Frontal cortex (tissue), 4 donors: ENCODE data around the gene OLFM1. TPM values are rescaled to one million over a fixed set of nuclear protein-coding genes. Genes with fewer than 3 reads are reported as not detected.

Experiments used
- DNase-seq, 2 donors: peaks; one replicate each; pipeline ENCODE4 v3.0.0; 2012; ENCODE audit warnings: low spot score in 2 of 2
- FAIRE-seq: peaks from 2 replicates; lab custom pipeline; 2012; peaks lifted over from hg19 to GRCh38; lab: Jason Lieb, UNC
- total RNA-seq: library from RNA; depleted of rRNA; stranded (reverse); fragments of >200 nt; gene quantifications from one replicate; pipeline ENCODE4 v1.2.3, GENCODE V29; 2014
- donor health status: control.
- donor health status: control.
- donor health status: control.

The OLFM1 gene
- total RNA-seq, 1 donor from 2014 or later, result 69.7 TPM

GRCh38 chr9:135075234-135076142 lies 12.0 kb upstream of the OLFM1 start:
- no peak for FAIRE-seq

GRCh38 chr9:135076143-135076875 lies 11.2 kb upstream of the OLFM1 start:
- FAIRE-seq (no peak), DNase-seq (no peak)

More at GRCh38 chr9:135075234-135076142, 12.0 kb upstream of the OLFM1 start:
- peak; percentile 72 to 84 for DNase-seq

DNA sequence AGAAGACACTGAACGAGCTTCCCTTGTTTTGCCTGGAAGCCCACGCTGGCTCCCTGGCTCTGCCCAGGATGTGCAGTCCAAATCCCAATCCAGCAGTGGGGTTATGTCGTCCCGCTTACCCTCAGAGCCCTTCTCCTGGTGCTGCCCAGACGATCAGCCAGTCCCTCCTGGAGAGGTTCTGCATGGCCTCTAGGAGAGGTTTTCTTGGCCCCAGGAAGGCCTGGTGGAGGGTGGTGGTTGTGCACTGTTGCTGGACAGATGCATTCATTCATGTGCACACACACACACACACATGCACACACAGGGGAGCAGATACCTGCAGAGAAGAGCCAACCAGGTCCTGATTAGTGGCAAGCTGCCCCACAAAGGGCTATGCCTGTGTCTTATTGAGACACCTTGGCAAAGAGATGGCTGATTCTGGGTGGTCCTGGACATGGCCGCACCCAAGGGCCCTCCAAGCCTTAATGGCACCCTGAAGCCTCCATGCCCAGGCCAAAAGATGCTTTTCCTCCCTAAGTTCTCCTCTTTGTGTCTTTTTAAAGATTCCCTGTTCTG lies 10.5 kb upstream of the OLFM1 start:
- FAIRE-seq (no peak), DNase-seq (no peak)

DNA sequence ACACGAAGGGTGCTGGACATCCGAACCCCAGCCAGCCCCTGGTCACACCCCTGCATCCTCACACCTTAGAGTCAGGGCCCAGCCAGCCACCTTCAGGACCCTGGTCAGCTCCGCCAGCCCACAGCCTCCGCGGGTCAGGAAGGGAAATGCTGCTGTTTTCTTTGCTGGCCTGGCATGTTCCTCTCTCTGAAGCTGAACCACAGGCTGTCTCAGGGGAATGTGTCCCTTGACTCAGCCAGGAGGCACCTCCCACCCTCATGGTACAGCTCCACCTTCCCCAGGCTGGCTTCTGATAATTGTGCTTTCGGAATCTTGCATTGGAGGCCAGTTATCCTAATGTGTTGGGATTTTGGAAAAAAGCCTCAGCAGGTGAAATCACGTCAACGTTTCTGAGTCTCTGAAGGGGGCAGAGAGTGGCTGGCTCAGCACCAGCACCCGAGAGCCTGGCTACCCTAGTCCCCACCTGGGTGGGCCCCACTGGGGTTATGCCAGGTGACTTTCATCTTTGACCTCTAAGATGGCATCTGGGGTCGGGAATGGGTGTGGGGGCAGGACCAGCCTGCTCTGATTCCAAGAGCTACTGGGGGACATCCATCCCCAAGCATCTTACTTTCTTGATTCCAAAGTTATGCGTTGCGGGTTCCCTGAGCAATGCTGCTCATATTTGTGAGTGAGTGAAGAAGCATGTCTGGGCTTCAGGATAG lies 9.8 kb upstream of the OLFM1 start:
- FAIRE-seq (no peak), DNase-seq (no peak)

GRCh38 chr9:135078361-135078821 lies 9.1 kb upstream of the OLFM1 start:
- no peak for DNase-seq
- FAIRE-seq, result no peak

GRCh38 chr9:135079018-135079417 lies 8.4 kb upstream of the OLFM1 start:
- DNase-seq (no peak), FAIRE-seq (no peak)

GRCh38 chr9:135079676-135080075 lies 7.8 kb upstream of the OLFM1 start:
- FAIRE-seq, result no peak
- no peak for DNase-seq

DNA sequence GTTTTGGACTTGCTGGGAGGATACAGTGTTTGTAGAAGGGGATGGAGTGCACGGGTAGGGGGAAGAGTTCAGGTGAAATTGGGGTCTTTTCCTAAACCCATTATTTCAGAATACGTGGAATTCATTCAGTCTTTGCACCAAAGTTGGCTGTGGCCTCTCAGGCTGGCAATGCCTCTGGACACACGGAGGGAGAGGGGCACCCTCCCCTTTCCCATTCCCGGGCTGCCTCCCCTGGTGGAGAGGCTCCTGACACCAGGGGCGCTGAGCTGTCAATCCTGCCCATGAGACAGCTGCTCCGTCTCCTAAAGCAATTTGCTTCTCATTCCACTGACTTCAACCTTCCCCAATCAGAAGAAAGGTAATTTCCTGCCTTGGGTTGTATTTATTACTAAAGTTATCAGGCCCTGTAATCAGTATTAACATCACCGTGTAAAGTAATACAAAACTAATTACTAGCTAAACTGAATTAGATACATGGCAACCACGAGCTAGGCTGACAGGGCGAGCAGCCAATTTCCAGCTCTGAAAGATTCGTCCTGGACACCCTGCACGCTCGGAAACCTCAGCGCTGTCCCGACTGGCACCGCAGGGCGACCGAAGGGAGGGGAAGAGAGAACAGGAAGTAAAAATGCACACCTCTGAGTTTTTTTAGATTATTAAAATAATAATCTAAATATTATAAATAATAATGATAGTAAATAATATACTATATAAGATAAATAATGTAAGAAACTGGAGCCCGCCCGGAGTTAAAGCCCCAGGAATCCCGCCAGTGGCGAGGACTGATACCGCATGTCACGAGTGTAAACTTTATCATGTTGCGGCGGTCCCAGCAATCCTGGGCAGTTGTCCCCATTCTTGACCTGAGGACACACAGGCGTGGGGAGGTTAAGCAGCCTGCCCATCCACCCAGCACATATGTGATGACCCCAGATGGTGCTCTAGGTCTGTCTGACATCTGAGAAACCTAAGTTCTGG lies 6.9 kb upstream of the OLFM1 start:
- DNase-seq (no peak), FAIRE-seq (no peak)

GRCh38 chr9:135081264-135081660 lies 6.2 kb upstream of the OLFM1 start:
- no peak for FAIRE-seq
- DNase-seq, result no peak

GRCh38 chr9:135081731-135082130 lies 5.7 kb upstream of the OLFM1 start:
- FAIRE-seq, result no peak

DNA sequence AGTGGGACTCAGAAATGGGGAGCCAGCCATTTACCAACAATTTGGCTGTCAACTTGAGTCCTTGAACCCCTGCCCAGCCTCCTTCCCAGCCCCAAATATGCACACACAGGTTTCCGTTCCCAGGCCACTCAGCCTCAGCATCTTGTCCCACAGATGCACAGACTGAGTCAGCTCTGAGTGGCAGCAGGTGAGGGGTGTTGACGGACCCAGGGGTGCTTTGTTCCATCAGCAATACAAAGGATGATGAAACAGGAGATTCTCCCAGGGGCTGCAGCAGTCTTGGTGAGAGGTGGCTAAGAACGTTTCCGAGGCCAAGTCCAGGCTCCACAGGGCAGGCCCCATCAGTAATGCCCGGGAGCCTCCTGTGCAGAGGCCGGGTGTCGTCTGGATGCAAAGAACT lies 4.9 kb upstream of the OLFM1 start:
- DNase-seq, result no peak
- FAIRE-seq, result no peak

More at GRCh38 chr9:135081731-135082130, 5.7 kb upstream of the OLFM1 start:
- no peak for DNase-seq

DNA sequence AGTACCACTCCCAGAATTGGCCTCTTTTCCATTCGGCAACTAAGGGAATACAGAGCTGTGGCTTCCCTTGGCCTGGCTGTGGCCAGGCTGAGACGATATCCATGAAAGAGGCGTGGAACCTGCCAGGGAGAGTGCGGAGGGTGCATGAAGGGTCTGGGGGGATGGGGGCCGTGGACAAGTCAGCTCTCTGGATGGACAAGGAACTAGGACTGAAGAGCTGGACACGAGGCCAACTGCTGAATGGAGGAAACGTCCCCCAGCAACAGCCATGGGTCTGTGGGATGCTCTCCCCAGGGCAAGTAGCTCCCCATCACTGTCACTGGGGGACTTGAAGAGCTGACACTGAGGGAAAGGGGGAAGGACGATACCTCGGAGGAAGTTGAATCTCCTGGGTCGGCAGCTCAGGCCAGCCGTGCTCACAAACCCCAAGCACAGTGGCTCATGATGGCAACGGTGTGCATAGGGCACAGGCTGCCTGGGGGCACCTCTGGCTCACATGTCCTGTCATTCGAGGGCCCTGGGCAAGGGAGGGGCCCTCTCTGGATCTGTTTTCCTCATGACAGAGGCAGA lies 4.1 kb upstream of the OLFM1 start:
- no peak for DNase-seq
- no peak for FAIRE-seq

DNA sequence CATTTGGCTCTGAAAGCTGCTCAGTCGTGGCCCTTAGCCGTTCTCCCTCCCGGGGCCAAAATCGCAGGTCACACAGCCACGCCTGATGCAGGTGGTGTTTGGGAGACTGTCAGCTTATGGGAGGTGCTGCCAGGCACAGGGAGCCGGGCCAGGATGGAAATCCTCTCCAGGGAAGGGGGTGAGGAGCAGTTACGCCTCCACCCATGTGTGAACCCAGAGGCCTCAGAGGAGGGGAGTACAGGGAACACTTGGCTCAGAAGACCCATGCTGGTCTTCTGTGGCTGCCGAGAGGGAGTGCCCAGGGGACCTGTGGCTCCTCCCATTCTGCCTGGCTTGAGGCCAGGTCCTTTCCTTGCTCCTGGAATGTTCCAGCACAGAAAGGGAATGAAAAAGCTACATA lies 3.6 kb upstream of the OLFM1 start:
- no peak for FAIRE-seq
- DNase-seq, result no peak

DNA sequence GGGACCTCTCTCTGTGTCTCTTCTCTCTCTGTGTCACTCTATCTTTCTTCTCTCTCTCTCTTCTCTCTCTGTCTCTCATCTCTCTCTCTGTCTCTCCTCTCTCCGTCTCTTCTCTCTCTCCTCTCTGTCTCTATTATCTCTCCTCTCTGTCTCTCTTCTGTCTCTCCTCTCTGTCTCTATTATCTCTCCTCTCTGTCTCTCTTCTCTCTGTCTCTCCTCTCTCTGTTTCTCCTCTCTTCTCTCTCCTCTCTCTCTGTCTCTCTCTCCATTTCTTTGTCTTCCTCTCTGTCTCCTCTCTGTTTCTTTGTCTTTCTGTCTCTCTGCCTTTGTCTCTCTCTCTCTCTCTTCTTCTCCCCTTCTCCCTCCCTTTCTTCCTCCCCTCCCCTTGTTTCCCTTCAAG lies 3.2 kb upstream of the OLFM1 start:
- FAIRE-seq (no peak), DNase-seq (no peak)

DNA sequence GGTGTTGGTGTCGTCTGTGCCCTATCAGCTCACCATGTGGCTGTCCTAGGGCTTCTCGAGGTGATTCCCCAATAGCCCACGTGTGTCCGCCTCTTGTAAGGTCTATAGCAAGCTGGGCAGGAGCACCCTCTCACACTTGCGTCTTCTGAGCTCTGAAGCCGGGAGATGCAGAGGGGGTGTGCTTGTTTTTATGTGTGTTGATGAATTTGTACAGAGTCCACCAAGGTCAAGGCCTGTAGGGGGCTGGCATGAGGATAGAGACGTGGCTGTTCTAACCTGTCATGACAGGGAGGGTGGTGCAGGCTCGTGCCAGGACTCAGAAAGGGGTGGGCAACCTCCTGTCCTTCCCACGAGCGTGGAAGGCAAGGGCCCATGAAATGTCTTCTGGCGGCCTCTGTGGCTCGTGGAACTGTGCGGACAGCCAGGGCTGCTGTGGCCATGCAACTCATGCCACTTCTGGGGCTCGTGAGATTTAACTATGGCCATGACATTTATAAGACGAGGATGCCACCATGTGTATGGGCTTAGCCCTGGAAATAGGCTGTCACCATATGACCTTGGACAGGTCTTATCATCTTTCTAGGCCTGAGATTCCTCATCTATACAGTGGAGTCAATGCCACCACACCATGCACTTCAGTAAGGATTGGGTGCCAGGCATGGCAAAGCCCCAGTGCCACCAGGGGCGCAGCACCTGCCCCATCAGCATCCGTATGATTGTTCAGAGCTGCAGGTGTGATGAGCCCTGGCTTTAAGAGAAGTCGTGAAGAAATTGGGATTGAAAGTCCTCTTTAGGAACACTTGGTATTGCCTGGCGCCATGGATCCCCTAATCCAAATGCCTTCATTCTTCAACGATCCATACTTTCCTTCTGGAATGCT lies 2.3 kb upstream of the OLFM1 start:
- DNase-seq, result no peak

GRCh38 chr9:135085830-135086546 lies 1.5 kb upstream of the OLFM1 start:
- DNase-seq (peak; percentile 78 to 83), FAIRE-seq (no peak)

More for the DNA sequence above, 2.3 kb upstream of the OLFM1 start:
- FAIRE-seq, result no peak
